Progenitor cell of endocrine pancreas (in vitro differentiated cells): Measurements from ENCODE around the gene IRGM. TPM values are rescaled to one million over a fixed set of nuclear protein-coding genes. Genes with fewer than 3 reads are reported as not detected.
"Not testable (repeated sequence)": the region's sequence is repeated elsewhere in the genome, so short reads cannot be mapped to it uniquely, and the experiment has no call there.

Experiments used
- DNase-seq: peaks from one replicate; pipeline ENCODE4 v3.0.0; 2021; ENCODE audit warnings: low spot score; ENCODE audit not compliant: unreplicated experiment
- H3K27ac Mint-ChIP-seq: 2 replicates; pipeline ENCODE4 v1.8.0; 2021; ENCODE audit warnings: mild to moderate bottlenecking, moderate library complexity, mixed read lengths
- H3K27me3 Mint-ChIP-seq: 2 replicates; pipeline ENCODE4 v1.8.0; 2021; ENCODE audit warnings: mixed read lengths
- H3K36me3 Mint-ChIP-seq: 2 replicates; pipeline ENCODE4 v1.8.0; 2022; ENCODE audit warnings: mixed read lengths; ENCODE audit not compliant: insufficient read depth
- H3K4me1 Mint-ChIP-seq: 2 replicates; pipeline ENCODE4 v1.8.0; 2021; ENCODE audit warnings: low read depth, mixed read lengths
- H3K4me3 Mint-ChIP-seq: 2 replicates; pipeline ENCODE4 v1.8.0; 2021; ENCODE audit warnings: low read depth, mild to moderate bottlenecking, moderate library complexity, mixed read lengths
- H3K9me3 Mint-ChIP-seq: 2 replicates; pipeline ENCODE4 v1.8.0; 2021; ENCODE audit warnings: low read depth, mixed read lengths
- CTCF ChIP-seq: fragments of 200-600 bp; sonication (generic); IDR thresholded peaks from one replicate; pipeline ENCODE4 v1.5.0; 2021; ENCODE audit warnings: antibody characterized with exemption, mild to moderate bottlenecking; ENCODE audit not compliant: unreplicated experiment
- total RNA-seq: library from RNA; stranded (reverse); gene quantifications from 2 replicates; pipeline ENCODE4 v1.2.1, GENCODE V29; 2021

Gene IRGM
- total RNA-seq, 1 donor from 2014 or later, result not detected

GRCh38 chr5:150815010-150815409 is 31.3 kb upstream of the IRGM start:
- H3K4me3 Mint-ChIP-seq, result no peak overlapping the region
- DNase-seq, result no peak
- peaks cover 4% of the 10 kb centered on the region for H3K36me3 Mint-ChIP-seq
- no peak for TF ChIP-seq CTCF
- H3K9me3 Mint-ChIP-seq, result peaks cover 27% of the 10 kb centered on the region
- H3K27ac Mint-ChIP-seq, result no peak overlapping the region
- H3K4me1 Mint-ChIP-seq, result no peaks in the 10 kb centered on the region
- H3K27me3 Mint-ChIP-seq, result peaks cover 26% of the 10 kb centered on the region

GRCh38 chr5:150816946-150817345 is 29.4 kb upstream of the IRGM start:
- Mint-ChIP-seq H3K27me3 (peaks cover 30% of the 10 kb centered on the region), H3K36me3 (no peaks in the 10 kb centered on the region), H3K4me1 (no peaks in the 10 kb centered on the region), H3K4me3 (no peak overlapping the region), H3K9me3 (peaks cover 26% of the 10 kb centered on the region), H3K27ac (no peak overlapping the region)
- no peak for DNase-seq
- no peak for TF ChIP-seq CTCF

- Mint-ChIP-seq H3K9me3 (peaks cover 23% of the 10 kb centered on the region), H3K27ac (no peak overlapping the region), H3K36me3 (peaks cover 1% of the 10 kb centered on the region), H3K4me3 (no peak overlapping the region), H3K27me3 (peaks cover 7% of the 10 kb centered on the region), H3K4me1 (no peaks in the 10 kb centered on the region)
- no peak for TF ChIP-seq CTCF
- no peak for DNase-seq
Observed at GRCh38 chr5:150829744-150830143, 16.6 kb upstream of the IRGM start.

GRCh38 chr5:150831821-150832220 is 14.5 kb upstream of the IRGM start:
- not testable (repeated sequence) for H3K27me3 Mint-ChIP-seq, DNase-seq, H3K4me3 Mint-ChIP-seq, H3K27ac Mint-ChIP-seq, H3K36me3 Mint-ChIP-seq, H3K4me1 Mint-ChIP-seq
- H3K9me3 Mint-ChIP-seq, result peaks cover 23% of the 10 kb centered on the region

GRCh38 chr5:150836064-150836463 is 10.3 kb upstream of the IRGM start:
- TF ChIP-seq CTCF, result no peak
- Mint-ChIP-seq H3K9me3 (peaks cover 15% of the 10 kb centered on the region), H3K4me1 (no peaks in the 10 kb centered on the region), H3K36me3 (peaks cover under 1% of the 10 kb centered on the region), H3K27me3 (peaks cover 24% of the 10 kb centered on the region), H3K4me3 (no peak overlapping the region), H3K27ac (no peak overlapping the region)
- no peak for DNase-seq

GRCh38 chr5:150836703-150837102 is 9.6 kb upstream of the IRGM start:
- peaks cover 27% of the 10 kb centered on the region for H3K27me3 Mint-ChIP-seq
- peaks cover 12% of the 10 kb centered on the region for H3K9me3 Mint-ChIP-seq
- no peak for DNase-seq
- TF ChIP-seq CTCF, result no peak
- no peaks in the 10 kb centered on the region for H3K4me1 Mint-ChIP-seq
- no peaks in the 10 kb centered on the region for H3K36me3 Mint-ChIP-seq
- H3K27ac Mint-ChIP-seq, result no peak overlapping the region
- H3K4me3 Mint-ChIP-seq, result no peak overlapping the region

- DNase-seq, H3K4me3 Mint-ChIP-seq, H3K36me3 Mint-ChIP-seq, H3K27ac Mint-ChIP-seq, H3K4me1 Mint-ChIP-seq, H3K9me3 Mint-ChIP-seq: not testable (repeated sequence)
- H3K27me3 Mint-ChIP-seq, result peaks cover 20% of the 10 kb centered on the region
Observed at GRCh38 chr5:150845185-150845859, 999 bp upstream of the IRGM start.
